HG02588 (cell line): ENCODE measurements around the gene CBLN4.

Experiments
- ATAC-seq: cut with Tn5 transposase; IDR thresholded peaks from one replicate; pipeline ENCODE4 v1.9.1; 2021; ENCODE audit warnings: mild to moderate bottlenecking, moderate library complexity; ENCODE audit not compliant: unreplicated experiment

The CBLN4 gene

GRCh38 chr20:55947701-55948100 lies 57.6 kb downstream of the CBLN4 start:
- ATAC-seq, result no peak
